GM12874 (cell line): Measurements from ENCODE around the gene ANKRD39.

Experiments used
- TF ChIP-seq, protein P1 (sequence below): IDR thresholded peaks from 2 replicates; pipeline ENCODE4 v1.5.1; 2011; ENCODE audit warnings: low read depth, mild to moderate bottlenecking, control low read depth, low read length, moderate library complexity; ENCODE audit not compliant: insufficient read depth

ANKRD39 gene

DNA sequence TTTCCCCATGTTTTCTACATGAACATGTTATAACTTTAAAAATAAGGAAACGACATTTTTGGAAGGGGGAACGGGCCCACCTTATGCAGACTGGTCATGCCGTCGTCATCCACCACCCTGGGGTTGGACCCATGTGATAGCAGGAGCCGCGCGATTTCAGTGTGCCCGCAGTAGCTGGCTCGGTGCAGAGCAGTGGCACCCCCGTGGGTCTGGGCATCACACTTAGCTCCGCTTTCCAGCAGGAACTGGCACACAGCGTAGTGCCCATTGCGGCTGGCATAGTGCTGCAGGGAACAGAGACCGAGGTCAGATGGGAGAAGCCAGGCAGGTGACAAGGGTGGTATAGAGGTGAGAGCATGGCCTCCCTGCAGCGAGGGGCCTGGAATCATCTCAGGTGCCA is 4.5 kb downstream of the ANKRD39 start:
- TF ChIP-seq, protein P1, sequence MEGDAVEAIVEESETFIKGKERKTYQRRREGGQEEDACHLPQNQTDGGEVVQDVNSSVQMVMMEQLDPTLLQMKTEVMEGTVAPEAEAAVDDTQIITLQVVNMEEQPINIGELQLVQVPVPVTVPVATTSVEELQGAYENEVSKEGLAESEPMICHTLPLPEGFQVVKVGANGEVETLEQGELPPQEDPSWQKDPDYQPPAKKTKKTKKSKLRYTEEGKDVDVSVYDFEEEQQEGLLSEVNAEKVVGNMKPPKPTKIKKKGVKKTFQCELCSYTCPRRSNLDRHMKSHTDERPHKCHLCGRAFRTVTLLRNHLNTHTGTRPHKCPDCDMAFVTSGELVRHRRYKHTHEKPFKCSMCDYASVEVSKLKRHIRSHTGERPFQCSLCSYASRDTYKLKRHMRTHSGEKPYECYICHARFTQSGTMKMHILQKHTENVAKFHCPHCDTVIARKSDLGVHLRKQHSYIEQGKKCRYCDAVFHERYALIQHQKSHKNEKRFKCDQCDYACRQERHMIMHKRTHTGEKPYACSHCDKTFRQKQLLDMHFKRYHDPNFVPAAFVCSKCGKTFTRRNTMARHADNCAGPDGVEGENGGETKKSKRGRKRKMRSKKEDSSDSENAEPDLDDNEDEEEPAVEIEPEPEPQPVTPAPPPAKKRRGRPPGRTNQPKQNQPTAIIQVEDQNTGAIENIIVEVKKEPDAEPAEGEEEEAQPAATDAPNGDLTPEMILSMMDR = no peak

DNA sequence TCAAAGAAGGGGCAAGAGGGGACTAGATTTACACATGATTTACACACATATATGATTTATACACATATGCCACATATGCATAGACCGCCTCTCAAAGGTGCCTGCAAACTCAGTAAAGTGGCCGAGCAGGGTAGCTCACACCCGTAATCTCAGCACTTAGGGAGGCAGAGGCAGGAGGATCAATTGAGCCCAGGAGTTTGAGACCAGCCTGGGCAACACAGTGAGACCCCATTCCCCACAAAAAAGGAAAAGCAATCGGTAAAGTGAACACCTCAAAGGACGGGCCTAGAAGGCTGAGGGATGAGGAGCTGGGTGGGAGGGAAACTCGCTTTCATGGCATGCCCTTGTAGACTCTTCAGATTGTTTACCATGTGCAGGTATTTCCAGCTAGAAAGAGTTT is 5.1 kb downstream of the ANKRD39 start:
- TF ChIP-seq, protein P1 = no peak

DNA sequence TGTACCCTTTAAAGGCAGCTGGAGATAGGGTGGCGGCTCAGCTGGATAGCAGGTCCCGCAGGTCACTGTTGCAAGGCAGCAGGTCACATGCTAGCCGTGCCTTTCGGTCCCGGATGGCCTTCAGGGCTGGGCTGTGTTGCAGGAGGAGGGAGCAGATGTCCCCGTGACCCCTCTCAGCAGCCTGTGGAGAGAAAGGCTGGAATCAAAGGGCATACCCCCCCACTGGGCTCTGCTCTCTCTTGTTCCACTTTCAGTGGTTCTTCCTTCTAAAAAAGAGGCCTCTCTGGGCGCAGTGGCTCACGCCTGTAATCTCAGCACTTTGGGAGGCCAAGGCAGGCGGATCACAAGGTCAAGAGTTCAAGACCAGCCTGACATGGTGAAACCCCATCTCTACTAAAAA is 9.6 kb downstream of the ANKRD39 start:
- TF ChIP-seq, protein P1 = no peak

DNA sequence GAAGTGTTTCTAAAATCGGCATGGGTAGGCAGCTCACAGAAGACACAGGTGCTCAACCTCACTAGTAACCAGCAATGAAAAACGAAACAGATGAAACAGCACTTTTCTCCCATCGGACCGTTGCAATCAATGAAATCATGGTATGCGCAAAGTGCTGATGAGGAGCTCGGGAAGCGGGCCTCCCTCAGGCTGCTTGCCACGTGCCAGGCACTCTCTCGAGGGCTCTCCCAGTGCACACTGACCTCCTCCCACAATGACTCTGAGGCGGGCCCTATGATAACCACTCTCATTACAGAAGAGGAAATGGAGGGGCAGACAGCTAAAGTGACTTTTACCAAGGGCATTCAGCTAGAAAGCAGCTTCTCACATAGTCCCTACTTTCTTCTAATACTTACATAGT is 10.2 kb downstream of the ANKRD39 start:
- TF ChIP-seq, protein P1 = no peak

DNA sequence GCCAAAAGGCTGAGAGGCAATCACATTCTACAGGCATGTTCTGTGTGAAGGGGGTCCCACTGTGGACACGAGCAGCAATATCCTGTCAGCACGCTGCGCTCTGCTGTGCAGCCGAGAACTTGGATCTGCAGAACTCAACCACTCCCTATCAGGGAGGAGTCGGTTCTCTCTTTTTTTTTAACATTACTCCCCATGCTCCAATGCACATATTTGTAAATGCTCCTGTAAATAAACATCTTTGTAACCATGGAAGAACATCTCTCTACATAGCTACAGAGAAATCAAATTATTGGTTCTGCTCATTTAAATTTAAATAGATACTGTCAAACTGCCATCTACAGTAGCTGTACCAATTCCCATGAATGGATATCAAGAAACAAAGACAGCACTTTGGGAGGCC is 11.0 kb downstream of the ANKRD39 start:
- TF ChIP-seq, protein P1 = no peak

DNA sequence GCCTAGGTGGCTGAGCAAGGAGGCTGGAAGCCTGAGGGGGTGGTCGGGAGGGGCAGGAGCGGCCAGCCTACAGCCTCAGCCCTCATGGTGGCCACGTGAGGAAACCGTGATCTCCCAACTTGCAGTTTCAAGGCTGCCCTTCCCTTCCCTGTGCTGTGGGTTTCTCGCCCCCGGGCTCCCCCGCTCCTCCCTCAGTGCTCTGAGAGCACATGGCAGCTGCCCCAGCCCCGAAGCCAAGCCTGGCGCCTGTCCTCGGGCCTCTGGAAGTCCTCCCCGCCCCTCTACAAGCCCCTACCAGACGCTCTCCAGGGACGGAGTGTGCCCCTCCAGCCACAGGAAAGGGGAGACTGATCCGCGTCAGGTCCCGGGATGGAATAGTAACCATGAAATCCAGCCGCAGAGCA is 13.4 kb downstream of the ANKRD39 start:
- TF ChIP-seq, protein P1 = no peak

DNA sequence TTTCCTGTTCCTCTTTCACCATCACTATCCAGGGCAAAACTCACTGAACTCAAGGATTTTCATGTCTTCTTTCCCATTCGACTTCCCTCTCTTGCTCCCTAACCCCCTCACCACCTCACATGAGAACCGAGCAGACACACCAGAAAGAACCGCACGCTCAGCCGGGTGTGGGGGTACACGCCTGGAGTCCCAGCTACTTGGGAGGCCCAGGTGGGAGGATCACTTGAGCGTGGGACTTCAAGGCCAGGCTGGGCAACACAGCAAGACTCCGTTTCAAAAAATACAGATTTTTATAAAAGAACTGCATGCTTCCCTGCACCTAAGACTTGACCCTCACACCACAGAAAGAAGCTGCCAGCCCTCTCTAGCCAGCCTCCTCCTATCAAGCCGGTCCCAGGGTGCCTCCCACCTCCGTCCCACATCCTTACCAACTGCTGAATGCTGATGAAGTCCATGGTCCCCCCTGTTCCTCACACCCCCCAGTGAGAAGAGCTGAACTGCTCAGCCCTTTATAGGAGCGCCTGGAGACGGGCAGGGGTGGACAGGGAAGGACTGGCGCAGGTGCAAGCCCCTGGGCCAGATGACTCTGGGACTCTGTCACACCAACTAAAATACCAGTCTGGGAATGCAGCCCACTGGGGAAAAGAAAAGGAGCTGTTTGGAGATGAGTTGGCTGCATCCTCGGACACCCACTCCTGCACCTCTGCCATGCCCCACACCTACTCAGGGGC is 14.1 kb downstream of the ANKRD39 start, which contains the start of gene ANKRD23:
Gene ANKRD23, minus strand, starts transcription at position 484 of the 731 bp plus-strand sequence. Its CDS starts 29 bp downstream, at position 455.
- TF ChIP-seq, protein P1 = no peak

DNA sequence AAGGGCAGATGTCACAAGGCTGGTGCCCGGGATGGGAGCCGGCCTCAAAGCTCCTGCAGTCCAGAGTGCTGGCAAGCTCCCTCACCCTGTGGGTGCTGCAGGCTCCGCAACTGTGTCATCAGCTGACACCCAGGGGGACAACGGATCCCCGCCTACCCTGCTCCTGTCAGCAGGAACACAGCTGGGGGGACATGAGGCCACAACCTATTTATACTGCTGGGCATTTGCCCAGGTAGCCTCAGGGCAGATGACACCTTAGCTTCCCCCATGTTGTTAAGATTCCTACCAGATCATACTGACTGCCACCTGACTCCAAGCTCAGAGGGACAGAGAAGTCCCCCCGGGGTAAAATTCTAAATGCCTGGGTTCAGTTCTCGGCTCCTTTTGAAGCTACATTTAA is 15.2 kb downstream of the ANKRD39 start:
- TF ChIP-seq, protein P1 = no peak
